ENCODE results near the gene CEP120.

Gene CEP120

GRCh38 chr5:123297198-123297831 lies 125.9 kb downstream of the CEP120 start:
- H3K4me3 ChIP-seq (ENCODE audit: low read depth, low read length): no peak overlapping the region
- DNase-seq (ENCODE audit: low read depth): no peak
- no peak for TF ChIP-seq CTCF (IDR thresholded peaks at IDR 0.05; ENCODE audit: control insufficient read depth, extremely low read depth, insufficient read depth)

All from LNCaP clone FGC (cell line).